ENCODE results near the gene RBM43. TPM values are rescaled to one million over a fixed set of nuclear protein-coding genes. Genes with fewer than 3 reads are reported as not detected.

The RBM43 gene
- total RNA-seq, 3 donors from 2014 or later: 4.1 to 7.5 (median 5.0) TPM

DNA sequence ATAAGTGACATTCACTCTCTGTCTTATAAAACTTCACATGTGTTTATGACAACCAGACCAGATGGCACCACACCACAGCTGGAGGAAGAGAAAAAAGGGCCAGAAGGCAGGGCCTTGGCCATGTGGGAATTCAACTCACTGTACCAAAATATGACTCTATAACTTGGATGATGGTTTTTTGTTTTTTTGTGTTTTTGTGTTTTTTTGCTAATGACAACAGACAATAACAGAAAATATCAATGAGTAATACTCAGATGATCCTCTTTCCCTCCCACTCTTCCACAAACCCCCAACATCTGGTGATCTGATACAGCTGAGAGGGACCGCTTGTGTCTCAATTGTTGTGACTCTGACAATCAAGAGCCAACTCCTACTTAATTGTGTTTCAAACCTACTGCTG lies 15.4 kb upstream of the RBM43 start:
- Histone ChIP-seq H3K4me1 (ENCODE audit: low read depth) (no peaks in the 10 kb centered on the region), H3K36me3 (ENCODE audit: low read depth) (no peaks in the 10 kb centered on the region), H3K4me3 (no peak overlapping the region), H3K9me3 (no peaks in the 10 kb centered on the region)
- TF ChIP-seq, protein P1, sequence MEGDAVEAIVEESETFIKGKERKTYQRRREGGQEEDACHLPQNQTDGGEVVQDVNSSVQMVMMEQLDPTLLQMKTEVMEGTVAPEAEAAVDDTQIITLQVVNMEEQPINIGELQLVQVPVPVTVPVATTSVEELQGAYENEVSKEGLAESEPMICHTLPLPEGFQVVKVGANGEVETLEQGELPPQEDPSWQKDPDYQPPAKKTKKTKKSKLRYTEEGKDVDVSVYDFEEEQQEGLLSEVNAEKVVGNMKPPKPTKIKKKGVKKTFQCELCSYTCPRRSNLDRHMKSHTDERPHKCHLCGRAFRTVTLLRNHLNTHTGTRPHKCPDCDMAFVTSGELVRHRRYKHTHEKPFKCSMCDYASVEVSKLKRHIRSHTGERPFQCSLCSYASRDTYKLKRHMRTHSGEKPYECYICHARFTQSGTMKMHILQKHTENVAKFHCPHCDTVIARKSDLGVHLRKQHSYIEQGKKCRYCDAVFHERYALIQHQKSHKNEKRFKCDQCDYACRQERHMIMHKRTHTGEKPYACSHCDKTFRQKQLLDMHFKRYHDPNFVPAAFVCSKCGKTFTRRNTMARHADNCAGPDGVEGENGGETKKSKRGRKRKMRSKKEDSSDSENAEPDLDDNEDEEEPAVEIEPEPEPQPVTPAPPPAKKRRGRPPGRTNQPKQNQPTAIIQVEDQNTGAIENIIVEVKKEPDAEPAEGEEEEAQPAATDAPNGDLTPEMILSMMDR (IDR thresholded peaks at IDR 0.05): no peak
- no peak for ATAC-seq
- intact Hi-C loops (cut with DNase I, micrococcal nuclease): no loop called here
- no peak for DNase-seq

DNA sequence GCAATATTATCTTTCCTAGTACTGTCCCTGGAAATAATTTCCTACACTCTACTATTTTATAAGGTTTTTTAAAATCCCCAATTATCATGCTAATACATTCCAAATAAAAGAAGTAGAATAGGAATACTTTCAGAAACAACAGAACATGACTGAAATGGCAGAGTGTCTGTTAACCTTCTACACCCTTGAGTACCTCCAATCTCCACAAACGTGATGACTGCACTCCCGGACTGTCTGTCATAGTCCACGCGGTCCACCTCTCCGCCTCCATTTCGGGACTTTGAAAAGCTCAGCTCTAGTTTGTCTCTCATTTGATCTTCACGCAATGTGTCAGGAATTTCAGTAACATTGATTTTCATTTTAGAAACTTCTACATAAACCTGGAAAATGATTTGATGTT lies 13.6 kb upstream of the RBM43 start:
- no peaks in the 10 kb centered on the region for H3K9me3 ChIP-seq
- H3K4me3 ChIP-seq: no peak overlapping the region
- no peaks in the 10 kb centered on the region for H3K4me1 ChIP-seq (ENCODE audit: low read depth)
- H3K36me3 ChIP-seq (ENCODE audit: low read depth): no peaks in the 10 kb centered on the region
- intact Hi-C loops (cut with DNase I, micrococcal nuclease): no loop called here
- TF ChIP-seq, protein P1 (IDR thresholded peaks at IDR 0.05): no peak
- DNase-seq (no peak), ATAC-seq (no peak)

DNA sequence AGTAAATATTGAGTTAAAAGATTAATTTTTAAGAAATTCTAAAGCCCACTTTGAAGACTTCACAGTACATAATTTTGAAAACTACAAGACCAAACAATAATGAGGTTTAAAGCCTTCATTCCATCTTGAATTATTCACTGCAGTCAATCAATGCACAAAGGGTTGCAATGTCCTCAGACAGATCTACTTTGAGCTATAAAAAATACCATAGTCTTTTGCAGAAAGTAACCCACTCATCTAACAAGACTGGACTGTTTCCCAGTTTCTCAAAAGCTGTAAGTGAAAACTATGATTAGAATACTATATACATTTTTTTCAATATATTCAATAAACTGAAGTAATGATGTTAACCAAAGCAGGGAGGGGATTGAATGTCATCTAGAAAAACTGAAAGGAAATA lies 10.2 kb upstream of the RBM43 start:
- TF ChIP-seq, protein P1 (IDR thresholded peaks at IDR 0.05): no peak
- no peaks in the 10 kb centered on the region for H3K9me3 ChIP-seq
- no peaks in the 10 kb centered on the region for H3K4me1 ChIP-seq (ENCODE audit: low read depth)
- no peaks in the 10 kb centered on the region for H3K36me3 ChIP-seq (ENCODE audit: low read depth)
- no peak for ATAC-seq
- DNase-seq: no peak
- intact Hi-C loops (cut with DNase I, micrococcal nuclease): no loop called here
- H3K4me3 ChIP-seq: no peak overlapping the region

DNA sequence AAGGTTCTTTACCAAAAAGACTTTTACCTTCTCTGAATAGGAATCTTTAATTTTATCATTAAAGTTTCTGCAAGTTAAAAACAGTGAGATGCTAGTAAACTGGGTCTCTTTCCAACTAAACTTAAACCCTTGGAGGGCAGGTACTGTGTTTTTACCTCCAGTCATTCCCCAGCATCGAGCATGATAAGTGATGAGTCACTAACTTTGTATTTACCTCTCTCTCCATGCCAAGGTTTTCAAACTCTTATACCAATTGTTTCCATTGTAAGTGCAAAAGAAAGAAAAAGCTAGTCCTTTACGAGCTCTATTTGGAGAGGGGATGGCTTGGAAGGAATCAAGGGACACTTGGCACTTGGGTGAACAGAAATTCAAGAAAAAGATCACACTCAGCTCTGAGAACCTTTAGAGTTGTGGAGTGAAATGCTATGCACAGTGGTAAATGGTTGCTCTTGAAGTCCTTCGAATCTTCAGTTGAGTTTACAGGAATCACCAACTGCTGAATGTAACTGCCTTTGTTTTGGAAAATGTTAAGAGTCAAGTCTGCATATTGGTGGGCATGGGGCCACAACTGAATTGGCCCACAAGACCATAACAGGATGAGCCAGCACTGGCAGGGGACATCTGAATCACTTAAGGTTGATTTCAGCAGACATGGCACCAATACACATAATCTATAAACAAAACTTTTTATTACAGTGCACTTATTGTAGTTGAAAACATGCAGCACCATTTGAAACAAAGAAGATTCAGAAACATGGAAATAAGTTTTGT lies 8.3 kb upstream of the RBM43 start:
- ATAC-seq (no peak), DNase-seq (no peak)
- intact Hi-C loops (cut with DNase I, micrococcal nuclease): no loop called here
- TF ChIP-seq, protein P1 (IDR thresholded peaks at IDR 0.05): no peak
- Histone ChIP-seq H3K9me3 (no peaks in the 10 kb centered on the region), H3K4me1 (ENCODE audit: low read depth) (no peaks in the 10 kb centered on the region), H3K4me3 (no peak overlapping the region), H3K36me3 (ENCODE audit: low read depth) (no peaks in the 10 kb centered on the region)

DNA sequence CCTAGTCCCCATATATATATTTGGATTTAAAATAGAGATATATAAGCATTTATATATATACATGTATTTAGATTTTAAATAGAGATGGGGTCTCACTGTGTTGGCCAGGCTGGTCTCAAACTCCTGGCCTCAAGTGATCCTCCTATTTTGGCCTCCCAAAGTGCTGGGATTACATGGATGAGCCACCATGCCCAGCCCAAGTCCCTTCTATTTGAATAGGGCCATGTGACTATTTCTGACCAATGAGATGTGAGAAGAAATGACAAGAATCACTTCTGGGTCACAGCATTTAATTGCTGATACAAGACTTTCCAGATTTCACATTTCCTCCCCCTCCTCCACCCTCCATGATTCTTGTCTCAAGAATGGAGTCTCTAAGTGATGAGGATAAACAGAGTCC lies 6.4 kb upstream of the RBM43 start:
- Histone ChIP-seq H3K9me3 (no peaks in the 10 kb centered on the region), H3K4me1 (ENCODE audit: low read depth) (no peaks in the 10 kb centered on the region), H3K36me3 (ENCODE audit: low read depth) (no peaks in the 10 kb centered on the region), H3K4me3 (no peak overlapping the region)
- ATAC-seq (no peak), DNase-seq (no peak)
- TF ChIP-seq, protein P1 (IDR thresholded peaks at IDR 0.05): no peak
- intact Hi-C loops (cut with DNase I, micrococcal nuclease): no loop called here
